H1 (cell line): ENCODE results near the gene GNB1L. TPM values are rescaled to one million over a fixed set of nuclear protein-coding genes. Genes with fewer than 3 reads are reported as not detected.
A peak's percentile ranks its signal among the peaks of the same experiment; 100 is the strongest.

Source experiments
- CTCF ChIA-PET: fragments of 300-600 bp; sonication (Branson Sonifier 250); formaldehyde crosslinking; loops from one replicate; lab custom pipeline; 2021; ENCODE audit not compliant: partially characterized antibody; lab: Charles Lee
- POLR2A ChIA-PET: fragments of 300-600 bp; sonication (Branson Sonifier 250); formaldehyde crosslinking; loops from one replicate; lab custom pipeline; 2021; ENCODE audit warnings: inconsistent platforms; ENCODE audit not compliant: partially characterized antibody; lab: Charles Lee
- DNase-seq, 2 experiments: peaks; one replicate each; pipeline versions ENCODE4 v3.0.0 to v3.0.0-alpha.2; 2010 to 2022; ENCODE audit warnings: low spot score in 2 of 2, low read depth in 1 of 2, mixed read lengths in 1 of 2
- FAIRE-seq: peaks from 2 replicates; lab custom pipeline; 2011; peaks lifted over from hg19 to GRCh38; lab: Jason Lieb, UNC
- H2AFZ ChIP-seq: 2 replicates; pipeline ENCODE4 v1.8.1; 2012; ENCODE audit warnings: low read length, inconsistent platforms
- H2AK5ac ChIP-seq: 2 replicates; pipeline ENCODE4 v1.6.1; 2013; ENCODE audit warnings: low read depth, low read length
- H2BK120ac ChIP-seq: replicated peaks from 2 replicates; pipeline ENCODE3; 2013; ENCODE audit warnings: low read depth, low read length, inconsistent platforms
- H2BK12ac ChIP-seq: 2 replicates; pipeline ENCODE4 v1.6.1; 2013; ENCODE audit warnings: low read depth, low read length
- H2BK15ac ChIP-seq: 2 replicates; pipeline ENCODE4 v1.6.1; 2013; ENCODE audit warnings: low read length
- H2BK20ac ChIP-seq: 2 replicates; pipeline ENCODE4 v1.6.1; 2013; ENCODE audit warnings: low read length
- H2BK5ac ChIP-seq: 2 replicates; pipeline ENCODE4 v1.6.1; 2013; ENCODE audit warnings: low read depth, low read length
- H3K14ac ChIP-seq: 2 replicates; pipeline ENCODE4 v1.6.1; 2013; ENCODE audit warnings: inconsistent platforms; ENCODE audit not compliant: insufficient read length
- H3K18ac ChIP-seq: 2 replicates; pipeline ENCODE4 v1.6.1; 2013; ENCODE audit warnings: low read length; ENCODE audit errors: extremely low read depth
- H3K23ac ChIP-seq: 2 replicates; pipeline ENCODE4 v1.6.1; 2013; ENCODE audit warnings: inconsistent platforms; ENCODE audit not compliant: insufficient read length
- H3K23me2 ChIP-seq: 2 replicates; pipeline ENCODE4 v1.6.1; 2013; ENCODE audit warnings: low read depth, low read length
- H3K27ac ChIP-seq: 2 replicates; pipeline ENCODE4 v1.6.1; 2011; ENCODE audit warnings: low read depth, low read length, inconsistent platforms
- H3K27me3 ChIP-seq, 4 experiments: replicated peaks in 1 of 4; 1 replicate in 1 of 4; 2 replicates in 3 of 4; pipeline versions ENCODE4 v1.6.1 to v1.8.1; 2011 to 2013; ENCODE audit warnings: low read length in 3 of 4, mild to moderate bottlenecking in 3 of 4, inconsistent platforms in 2 of 4, mixed read lengths in 2 of 4, moderate library complexity in 1 of 4; ENCODE audit not compliant: control insufficient read depth in 3 of 4, insufficient read depth in 3 of 4; ENCODE audit errors: extremely low read depth in 1 of 4
- H3K36me3 ChIP-seq, 4 experiments: 2 replicates each; pipeline versions ENCODE4 v1.6.1 to v1.8.1; 2011 to 2013; ENCODE audit warnings: mild to moderate bottlenecking in 4 of 4, low read length in 3 of 4, moderate library complexity in 2 of 4, control low read depth in 1 of 4, inconsistent platforms in 1 of 4; ENCODE audit not compliant: insufficient read depth in 4 of 4, control insufficient read depth in 2 of 4
- H3K4ac ChIP-seq: replicated peaks from 2 replicates; pipeline ENCODE3; 2013; ENCODE audit warnings: low read length, low read depth, mixed read lengths, inconsistent platforms; ENCODE audit not compliant: insufficient read length
- H3K4me1 ChIP-seq, 4 experiments: replicated peaks in 1 of 4; 1 replicate in 1 of 4; 2 replicates in 3 of 4; pipeline versions ENCODE4 v1.6.1 to v1.8.1; 2011 to 2013; ENCODE audit warnings: low read length in 3 of 4, inconsistent platforms in 2 of 4, mixed read lengths in 1 of 4; ENCODE audit not compliant: insufficient read depth in 4 of 4, control insufficient read depth in 3 of 4
- H3K4me2 ChIP-seq, 2 experiments: 2 replicates each; pipeline versions ENCODE4 v1.6.1 to v1.8.1; 2011 to 2013; ENCODE audit warnings: low read depth in 2 of 2, low read length in 2 of 2, control low read depth in 1 of 2, inconsistent platforms in 1 of 2, mild to moderate bottlenecking in 1 of 2; ENCODE audit not compliant: insufficient read depth in 1 of 2
- H3K4me3 ChIP-seq, 4 experiments: fragments of 200-600, 300-600 bp in 1 of 4; sonication (generic), shearing (Covaris generic), sonication (Bioruptor Twin) in 1 of 4; 2 replicates each; pipeline versions ENCODE4 v1.5.1 to v1.8.1; 2011 to 2016; ENCODE audit warnings: low read length in 4 of 4, low read depth in 3 of 4, control low read depth in 2 of 4, inconsistent platforms in 2 of 4, mild to moderate bottlenecking in 2 of 4, mixed read lengths in 1 of 4, moderate library complexity in 1 of 4; ENCODE audit not compliant: insufficient read depth in 2 of 4; ENCODE audit errors: extremely low read depth in 1 of 4
- H3K56ac ChIP-seq: replicated peaks from 2 replicates; pipeline ENCODE3; 2013; ENCODE audit warnings: low read depth, mild to moderate bottlenecking, mixed read lengths, low read length, inconsistent platforms; ENCODE audit not compliant: insufficient read length
- H3K79me1 ChIP-seq: 2 replicates; pipeline ENCODE4 v1.6.1; 2013; ENCODE audit warnings: low read depth, low read length, control low read depth
- H3K79me2 ChIP-seq, 2 experiments: 2 replicates each; pipeline versions ENCODE4 v1.6.1 to v1.8.1; 2012 to 2013; ENCODE audit warnings: low read length in 2 of 2, mild to moderate bottlenecking in 2 of 2, inconsistent platforms in 1 of 2; ENCODE audit not compliant: insufficient read depth in 2 of 2, control insufficient read depth in 1 of 2
- H3K9ac ChIP-seq, 4 experiments: replicated peaks in 1 of 4; 1 replicate in 1 of 4; 2 replicates in 3 of 4; pipeline versions ENCODE4 v1.6.1 to v1.8.1; 2011 to 2013; ENCODE audit warnings: low read depth in 3 of 4, low read length in 3 of 4, control low read depth in 2 of 4, mild to moderate bottlenecking in 2 of 4, moderate library complexity in 2 of 4, inconsistent platforms in 1 of 4; ENCODE audit errors: extremely low read depth in 1 of 4
- H3K9me3 ChIP-seq, 2 experiments: 2 replicates each; pipeline versions ENCODE4 v1.6.1 to v1.8.1; 2012 to 2013; ENCODE audit warnings: mild to moderate bottlenecking in 2 of 2, moderate library complexity in 2 of 2, control low read depth in 1 of 2, inconsistent platforms in 1 of 2, low read depth in 1 of 2, low read length in 1 of 2, mixed read lengths in 1 of 2; ENCODE audit not compliant: insufficient read depth in 2 of 2
- H4K20me1 ChIP-seq, 2 experiments: replicated peaks in 1 of 2; 2 replicates each; pipeline versions ENCODE3 to v1.8.1; 2011 to 2013; ENCODE audit warnings: inconsistent platforms in 2 of 2, low read length in 2 of 2, mild to moderate bottlenecking in 1 of 2; ENCODE audit not compliant: insufficient read depth in 2 of 2, control insufficient read depth in 1 of 2
- H4K5ac ChIP-seq: 2 replicates; pipeline ENCODE4 v1.6.1; 2013; ENCODE audit warnings: low read length, low read depth, mixed read lengths, inconsistent platforms; ENCODE audit not compliant: insufficient read length
- H4K8ac ChIP-seq: 2 replicates; pipeline ENCODE4 v1.8.0; 2013; ENCODE audit warnings: mild to moderate bottlenecking, moderate library complexity, low read length, inconsistent platforms; ENCODE audit not compliant: insufficient read depth; ENCODE audit errors: extremely low read depth
- H4K91ac ChIP-seq: replicated peaks from 2 replicates; pipeline ENCODE3; 2013; ENCODE audit warnings: low read length, mixed read lengths, inconsistent platforms; ENCODE audit not compliant: insufficient read length
- HDAC2 ChIP-seq, 2 experiments: fragments of 300-600 bp in 1 of 2; sonication (generic) in 1 of 2; IDR thresholded peaks; 2 replicates each; pipeline ENCODE4 v1.6.1; 2011 to 2012; ENCODE audit warnings: low read depth in 2 of 2, low read length in 2 of 2, mild to moderate bottlenecking in 2 of 2, moderate library complexity in 2 of 2, borderline replicate concordance in 1 of 2, inconsistent platforms in 1 of 2
- PHF8 ChIP-seq: fragments of 200-600 bp; sonication (generic); conservative IDR thresholded peaks from 2 replicates; pipeline ENCODE4 v1.7.1; 2012; ENCODE audit warnings: low read depth, mild to moderate bottlenecking, inconsistent platforms, low read length, moderate library complexity
- RNF2 ChIP-seq: fragments of 200-900, 300-1000 bp; sonication (generic); IDR thresholded peaks from 2 replicates; pipeline ENCODE4 v1.7.1; 2016; ENCODE audit warnings: borderline replicate concordance, low read depth, mild to moderate bottlenecking, antibody characterized with exemption, low read length; ENCODE audit not compliant: poor library complexity, severe bottlenecking; ENCODE audit errors: missing control alignments
- SIRT6 ChIP-seq: IDR thresholded peaks from one replicate; pipeline ENCODE4 v1.7.1; 2012; ENCODE audit warnings: low read length, inconsistent platforms
- TCF12 ChIP-seq: IDR thresholded peaks from 2 replicates; pipeline ENCODE4 v1.6.1; 2011; ENCODE audit warnings: low read depth, mild to moderate bottlenecking, low read length
- ZNF274 ChIP-seq: IDR thresholded peaks from 2 replicates; pipeline ENCODE4 v1.7.0; 2012; ENCODE audit warnings: low read length, borderline replicate concordance; ENCODE audit errors: extremely low read depth
- WGBS, 2 experiments: shearing (Covaris generic) in 1 of 2; methylation state at CpG; one replicate each; pipeline versions ENCODE4 v1.1.6 to v1.1.7; 2013 to 2015; ENCODE audit warnings: low lambda C conversion rate in 2 of 2, mixed read lengths in 2 of 2, inconsistent platforms in 1 of 2, low coverage in 1 of 2, missing lambda C conversion rate in 1 of 2; ENCODE audit not compliant: insufficient replicate concordance in 2 of 2, insufficient coverage in 1 of 2, insufficient read length in 1 of 2; ENCODE audit errors: extremely low coverage in 1 of 2, missing lambda C conversion rate in 1 of 2; 5-methylcytosine and 5-hydroxymethylcytosine counted together
- polyA plus RNA-seq, 7 experiments: library from polyadenylated mRNA; depleted of rRNA in 3 of 7; stranded (reverse) in 5 of 7; unstranded in 2 of 7; fragments of >200 nt in 5 of 7; fragments of 200-250 nt in 2 of 7; gene quantifications; 1 replicate in 5 of 7; 2 replicates in 1 of 7; 4 replicates in 1 of 7; pipeline versions ENCODE4 v1.2.1 to v1.2.3, GENCODE V29; 2011 to 2013; ENCODE audit warnings: missing spikeins in 2 of 7, mixed read lengths in 2 of 7
- total RNA-seq: library from RNA; stranded (reverse); fragmentation: NEBNext Ultra II Directional; extraction: Animal tissue kit (Norgen Biotek cat#: 25700); gene quantifications from 2 replicates; pipeline ENCODE4 v1.2.1, GENCODE V29; 2021
- TF ChIP-seq, protein P1 (sequence below), 3 experiments: IDR thresholded peaks; 1 replicate in 2 of 3; 2 replicates in 1 of 3; pipeline versions ENCODE4 v1.5.1 to v1.6.1; 2011; ENCODE audit warnings: low read length in 3 of 3, mild to moderate bottlenecking in 3 of 3, inconsistent platforms in 2 of 3, low read depth in 1 of 3, moderate library complexity in 1 of 3; ENCODE audit not compliant: insufficient read depth in 1 of 3; ENCODE audit errors: control extremely low read depth in 1 of 3
- TF ChIP-seq, protein P2 (sequence below): IDR thresholded peaks from 2 replicates; pipeline ENCODE4 v1.6.1; 2012; ENCODE audit warnings: inconsistent platforms

The GNB1L gene
- total and polyA plus RNA-seq, 2 of the 8 experiments (the other 6 are each of a cell fraction or from before 2014, with no cell fraction given): 14.0 to 15.6 TPM

DNA sequence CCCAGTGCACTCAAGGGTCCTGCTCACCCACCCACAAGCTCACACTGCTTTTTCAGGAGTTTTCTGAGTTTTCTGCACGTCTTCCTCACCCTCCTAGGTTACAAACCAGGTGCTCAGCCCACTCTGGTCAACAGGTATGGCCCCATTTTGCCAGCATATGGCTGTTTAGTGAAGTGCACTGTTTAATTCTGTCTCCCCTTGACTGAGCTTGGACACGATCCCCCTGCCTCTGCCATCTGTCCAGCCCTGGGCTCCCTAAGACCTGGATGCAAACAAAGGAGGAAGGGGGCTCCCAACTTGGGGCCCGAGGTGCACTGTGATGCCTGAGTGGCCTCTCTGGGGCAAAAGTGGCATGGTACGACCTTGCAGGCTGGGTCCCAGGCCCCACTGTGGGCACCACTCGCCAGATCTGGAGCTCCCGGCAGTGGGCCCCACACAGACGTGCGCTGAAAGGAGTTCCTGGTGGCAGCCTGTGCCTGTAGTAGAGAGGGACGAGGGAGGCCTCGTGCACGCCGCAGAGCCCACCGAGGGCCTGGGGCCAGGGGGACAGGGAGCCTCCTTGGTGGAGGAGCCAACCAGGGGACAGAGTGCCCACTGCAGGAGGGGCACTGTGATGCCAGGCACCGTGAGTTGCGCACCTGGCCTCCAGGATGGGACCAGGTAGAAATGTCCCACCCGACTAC lies 49.6 kb upstream of the GNB1L start:
- Histone ChIP-seq H3K36me3 (no peaks in the 10 kb centered on the region), H3K23ac (no peak overlapping the region), H3K79me1 (no peaks in the 10 kb centered on the region), H3K27me3 (no peaks in the 10 kb centered on the region; a peak in 1 of 7 replicates), H3K23me2 (peaks cover 1% of the 10 kb centered on the region; the same call in 1 of the 2 replicates), H4K5ac (no peak overlapping the region), H2BK120ac (no peak overlapping the region), H3K4me3 (no peak overlapping the region), H3K79me2 (no peaks in the 10 kb centered on the region), H4K20me1 (peaks cover 0 to 1% of the 10 kb centered on the region in 2 experiments), H3K4me2 (no peak overlapping the region), H2BK15ac (peak overlapping the region; percentile 72; the same call in 1 of the 2 replicates), H3K56ac (no peak overlapping the region), H2BK5ac (no peak overlapping the region), H3K14ac (no peak overlapping the region), H3K27ac (no peak overlapping the region), H2AFZ (no peak overlapping the region), H2BK20ac (no peak overlapping the region), H3K9me3 (no peaks in the 10 kb centered on the region), H3K4me1 (peaks cover 5 to 12% (median 12%) of the 10 kb centered on the region in 4 experiments), H3K18ac (0 out of 2 replicates have a peak overlapping the region, but pooled peaks have one; percentile 28), H3K9ac (no peak overlapping the region), H2AK5ac (no peak overlapping the region), H3K4ac (no peak overlapping the region), H4K91ac (no peak overlapping the region), H2BK12ac (peak overlapping the region; percentile 60; the same call in 1 of the 2 replicates), H4K8ac (no peak overlapping the region)
- DNase-seq: peak in 1 of 2 experiments; percentile 40
- POLR2A ChIA-PET: interaction anchor here (0.8 to 1.1 kb wide), 3 partner anchors 16 to 158 kb away, joined by 3 read pairs; no protein-coding TSS in a partner anchor
- no peak for FAIRE-seq
- CTCF ChIA-PET: interaction anchor here (0.8 to 10.1 kb wide), 15 partner anchors 8 to 224 kb away, joined by 3 to 69 read pairs (median 4); partner anchors contain the start of gene GP1BB
- 84% methylated on average over 16 of the region's 16 CpGs; no CpG with 5 or more reads in 1 of the 2 experiments for WGBS, 2 experiments
- TF ChIP-seq, protein P1, sequence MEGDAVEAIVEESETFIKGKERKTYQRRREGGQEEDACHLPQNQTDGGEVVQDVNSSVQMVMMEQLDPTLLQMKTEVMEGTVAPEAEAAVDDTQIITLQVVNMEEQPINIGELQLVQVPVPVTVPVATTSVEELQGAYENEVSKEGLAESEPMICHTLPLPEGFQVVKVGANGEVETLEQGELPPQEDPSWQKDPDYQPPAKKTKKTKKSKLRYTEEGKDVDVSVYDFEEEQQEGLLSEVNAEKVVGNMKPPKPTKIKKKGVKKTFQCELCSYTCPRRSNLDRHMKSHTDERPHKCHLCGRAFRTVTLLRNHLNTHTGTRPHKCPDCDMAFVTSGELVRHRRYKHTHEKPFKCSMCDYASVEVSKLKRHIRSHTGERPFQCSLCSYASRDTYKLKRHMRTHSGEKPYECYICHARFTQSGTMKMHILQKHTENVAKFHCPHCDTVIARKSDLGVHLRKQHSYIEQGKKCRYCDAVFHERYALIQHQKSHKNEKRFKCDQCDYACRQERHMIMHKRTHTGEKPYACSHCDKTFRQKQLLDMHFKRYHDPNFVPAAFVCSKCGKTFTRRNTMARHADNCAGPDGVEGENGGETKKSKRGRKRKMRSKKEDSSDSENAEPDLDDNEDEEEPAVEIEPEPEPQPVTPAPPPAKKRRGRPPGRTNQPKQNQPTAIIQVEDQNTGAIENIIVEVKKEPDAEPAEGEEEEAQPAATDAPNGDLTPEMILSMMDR (IDR thresholded peaks at IDR 0.05; ENCODE audit: control extremely low read depth in 1 of 3, insufficient read depth in 1 of 3, low read depth in 1 of 3, low read length in 3 of 3): no peak
- TF ChIP-seq, protein P2, sequence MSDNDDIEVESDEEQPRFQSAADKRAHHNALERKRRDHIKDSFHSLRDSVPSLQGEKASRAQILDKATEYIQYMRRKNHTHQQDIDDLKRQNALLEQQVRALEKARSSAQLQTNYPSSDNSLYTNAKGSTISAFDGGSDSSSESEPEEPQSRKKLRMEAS: no peak
- TF ChIP-seq HDAC2 (IDR thresholded peaks at IDR 0.05; ENCODE audit: borderline replicate concordance in 1 of 2, low read depth in 2 of 2, low read length in 2 of 2) (no peak), PHF8 (no peak), RNF2 (no peak), SIRT6 (no peak), TCF12 (no peak), ZNF274 (no peak)
